ENCODE data around the gene FRMD1.

The FRMD1 gene

GRCh38 chr6:168048724-168049025 lies 30.3 kb downstream of the FRMD1 start:
- no peak overlapping the region for H3K4me3 ChIP-seq (ENCODE audit: low read depth, low read length)
- H3K36me3 ChIP-seq (ENCODE audit: control insufficient read depth in 2 of 2, insufficient read depth in 1 of 2, low read length in 2 of 2), result no peaks in the 10 kb centered on the region
- CTCF ChIA-PET, result interaction anchor here (0.6 kb wide), 1 partner anchor 25 kb away, joined by 4 read pairs; no protein-coding TSS in a partner anchor
- H3K9me3 ChIP-seq (ENCODE audit: control insufficient read depth, insufficient read depth, low read depth, low read length), result no peaks in the 10 kb centered on the region
- H3K4me1 ChIP-seq (ENCODE audit: control insufficient read depth, insufficient read depth, low read length), result no peaks in the 10 kb centered on the region
- POLR2A ChIA-PET, result no interaction called here
- TF ChIP-seq GLIS2 (tag by site-specific recombination; IDR thresholded peaks at IDR 0.05), result 0 out of 2 replicates have a peak, but pooled peaks have one; percentile 14
- no peak for TF ChIP-seq ZNF645 (tag by site-specific recombination; IDR thresholded peaks at IDR 0.05)
- H3K27ac ChIP-seq (ENCODE audit: extremely low read depth, low read depth, low read length), result no peak overlapping the region

GRCh38 chr6:168047841-168048723 lies 30.9 kb downstream of the FRMD1 start:
- ChIA-PET POLR2A (no interaction called here), CTCF (interaction anchor here (0.6 kb wide), 1 partner anchor 24 kb away, joined by 4 read pairs; no protein-coding TSS in a partner anchor)
- Histone ChIP-seq H3K4me3 (ENCODE audit: low read depth, low read length) (no peak overlapping the region), H3K9me3 (ENCODE audit: control insufficient read depth, insufficient read depth, low read depth, low read length) (no peaks in the 10 kb centered on the region), H3K4me1 (ENCODE audit: control insufficient read depth, insufficient read depth, low read length) (no peaks in the 10 kb centered on the region), H3K36me3 (ENCODE audit: control insufficient read depth in 2 of 2, insufficient read depth in 1 of 2, low read length in 2 of 2) (no peaks in the 10 kb centered on the region), H3K27ac (ENCODE audit: extremely low read depth, low read depth, low read length) (no peak overlapping the region)
- TF ChIP-seq GLIS1 (tag by site-specific recombination; IDR thresholded peaks at IDR 0.05) (no peak), SCRT2 (tag by site-specific recombination; IDR thresholded peaks at IDR 0.05) (peak; percentile 6; the same call in 1 of the 2 replicates)

GRCh38 chr6:168046696-168047095 lies 32.3 kb downstream of the FRMD1 start:
- Histone ChIP-seq H3K4me1 (ENCODE audit: control insufficient read depth, insufficient read depth, low read length) (no peaks in the 10 kb centered on the region), H3K36me3 (ENCODE audit: control insufficient read depth in 2 of 2, insufficient read depth in 1 of 2, low read length in 2 of 2) (no peaks in the 10 kb centered on the region), H3K9me3 (ENCODE audit: control insufficient read depth, insufficient read depth, low read depth, low read length) (no peaks in the 10 kb centered on the region), H3K4me3 (ENCODE audit: low read depth, low read length) (no peak overlapping the region), H3K27ac (ENCODE audit: extremely low read depth, low read depth, low read length) (no peak overlapping the region)
- ChIA-PET CTCF (no interaction called here), POLR2A (no interaction called here)
- TF ChIP-seq ZNF350 (tag by site-specific recombination; IDR thresholded peaks at IDR 0.05) (no peak), ZNF830 (tag by site-specific recombination; IDR thresholded peaks at IDR 0.05; ENCODE audit: low read depth) (no peak), ZNF645 (tag by site-specific recombination; IDR thresholded peaks at IDR 0.05) (no peak), ZNF785 (tag by site-specific recombination; IDR thresholded peaks at IDR 0.05) (no peak), ZNF571 (tag by site-specific recombination; IDR thresholded peaks at IDR 0.05) (no peak), HIC1 (tag by site-specific recombination; IDR thresholded peaks at IDR 0.05) (no peak), ZNF654 (tag by site-specific recombination; IDR thresholded peaks at IDR 0.05; ENCODE audit: low read depth) (no peak), ZNF433 (tag by site-specific recombination; IDR thresholded peaks at IDR 0.05; ENCODE audit: low read depth) (no peak), CTCF (tag by site-specific recombination; IDR thresholded peaks at IDR 0.05) (no peak), ZNF324 (tag by site-specific recombination; IDR thresholded peaks at IDR 0.05) (no peak), ZFP41 (tag by site-specific recombination; IDR thresholded peaks at IDR 0.05; ENCODE audit: borderline replicate concordance) (no peak), SALL2 (tag by site-specific recombination; IDR thresholded peaks at IDR 0.05; ENCODE audit: borderline replicate concordance) (no peak), ZNF510 (tag by site-specific recombination; IDR thresholded peaks at IDR 0.05; ENCODE audit: insufficient replicate concordance) (no peak), ZBTB21 (tag by site-specific recombination; IDR thresholded peaks at IDR 0.05) (no peak), KLF17 (tag by site-specific recombination; IDR thresholded peaks at IDR 0.05) (no peak), ZNF18 (tag by site-specific recombination; IDR thresholded peaks at IDR 0.05) (no peak)
